ENCODE results near the gene APOBEC2. TPM values are rescaled to one million over a fixed set of nuclear protein-coding genes. Genes with fewer than 3 reads are reported as not detected.
"Not testable (repeated sequence)": the region's sequence is repeated elsewhere in the genome, so short reads cannot be mapped to it uniquely, and the experiment has no call there.

APOBEC2 gene
- total RNA-seq, 1 experiment from 2014 or later = not detected

- Histone ChIP-seq H3K79me2 (ENCODE audit: insufficient read depth, low read length) (no peaks in the 10 kb centered on the region), H3K4me3 (replicated peaks in 1 of 2; ENCODE audit: low read depth in 1 of 2, low read length in 2 of 2) (no peak overlapping the region)
These were observed 38.2 kb upstream of the APOBEC2 start for GRCh38 chr6:41014780-41015179.

GRCh38 chr6:41015860-41016259, 37.1 kb upstream of the APOBEC2 start:
- H3K27me3 ChIP-seq (ENCODE audit: insufficient read depth, low read length); H4K20me1 ChIP-seq (ENCODE audit: insufficient read depth); CTCF ChIA-PET; H3K9me2 ChIP-seq (ENCODE audit: insufficient read depth); H3K4me1 ChIP-seq (ENCODE audit: control insufficient read depth in 1 of 2, insufficient read depth in 2 of 2, low read length in 2 of 2); H3K27ac ChIP-seq (ENCODE audit: low read depth, low read length); H3K4me2 ChIP-seq (ENCODE audit: low read length); BruUV-seq (replicated peaks); H2AFZ ChIP-seq (ENCODE audit: low read depth, low read length, poor library complexity, severe bottlenecking); RAD21 ChIA-PET (ENCODE audit: low non-redundant PET in 1 of 2, low total read pairs in 2 of 2, uncharacterized antibody in 2 of 2, unreplicated experiment in 2 of 2); H3K79me2 ChIP-seq (ENCODE audit: insufficient read depth, low read length); H3K4me3 ChIP-seq (replicated peaks in 1 of 2; ENCODE audit: low read depth in 1 of 2, low read length in 2 of 2); H3K9ac ChIP-seq (ENCODE audit: low read length); POLR2A ChIA-PET; ATAC-seq; H3K36me3 ChIP-seq (ENCODE audit: control insufficient read depth in 1 of 2, insufficient read depth in 2 of 2, low read length in 2 of 2); intact Hi-C loops (cut with micrococcal nuclease); DNase-seq (ENCODE audit: low read depth, low spot score); H3K9me3 ChIP-seq (ENCODE audit: control insufficient read depth in 1 of 2, insufficient read depth in 1 of 2, low read depth in 1 of 2, low read length in 2 of 2): not testable (repeated sequence)

More at GRCh38 chr6:41014780-41015179, 38.2 kb upstream of the APOBEC2 start:
- H3K27me3 ChIP-seq (ENCODE audit: insufficient read depth, low read length) = no peaks in the 10 kb centered on the region
- no peaks in the 10 kb centered on the region for H4K20me1 ChIP-seq (ENCODE audit: insufficient read depth)
- no peak overlapping the region for H2AFZ ChIP-seq (ENCODE audit: low read depth, low read length, poor library complexity, severe bottlenecking)
- no peak for DNase-seq (ENCODE audit: low read depth, low spot score)
- POLR2A ChIA-PET = no interaction called here
- intact Hi-C loops (cut with micrococcal nuclease) = no loop called here
- H3K9me2 ChIP-seq (ENCODE audit: insufficient read depth) = no peaks in the 10 kb centered on the region
- CTCF ChIA-PET = interaction anchor here (1.0 kb wide), 1 partner anchor 10 kb away, joined by 3 read pairs; no protein-coding TSS in a partner anchor
- TF ChIP-seq CTCF (IDR thresholded peaks at IDR 0.05 in 2 of 3, conservative IDR thresholded peaks at IDR 0.05 in 1 of 3; ENCODE audit: borderline replicate concordance in 1 of 3, insufficient read depth in 1 of 3, low read depth in 2 of 3, low read length in 2 of 3) = no peak
- TF ChIP-seq TCF7L2 (IDR thresholded peaks at IDR 0.05; ENCODE audit: borderline replicate concordance, extremely low read depth, insufficient read depth, insufficient read length) = no peak
- no peak for TF ChIP-seq ZFX (IDR thresholded peaks at IDR 0.05)
- no peak for TF ChIP-seq FOSL1 (IDR thresholded peaks at IDR 0.05; ENCODE audit: low read depth)
- TF ChIP-seq ZNF274 (IDR thresholded peaks at IDR 0.05; ENCODE audit: low read depth, low read length) = no peak
- no peak for TF ChIP-seq JUND (IDR thresholded peaks at IDR 0.05)
- TF ChIP-seq RAD21 (IDR thresholded peaks at IDR 0.05; ENCODE audit: low read depth) = no peak
- TF ChIP-seq EZH2phosphoT487 (IDR thresholded peaks at IDR 0.05; ENCODE audit: borderline replicate concordance) = no peak
- TF ChIP-seq REST (IDR thresholded peaks at IDR 0.05; ENCODE audit: low read depth) = no peak
- TF ChIP-seq EGR1 (IDR thresholded peaks at IDR 0.05; ENCODE audit: low read depth) = no peak
- no peak for TF ChIP-seq SIN3A (IDR thresholded peaks at IDR 0.05; ENCODE audit: low read depth)
- no peak for TF ChIP-seq YY1 (IDR thresholded peaks at IDR 0.05; ENCODE audit: extremely low read depth, insufficient replicate concordance, low read depth, low read length)
- no peak for TF ChIP-seq POLR2A (IDR thresholded peaks at IDR 0.05; ENCODE audit: borderline replicate concordance, extremely low read depth, insufficient read depth, insufficient read length)
- H3K4me1 ChIP-seq (ENCODE audit: control insufficient read depth in 1 of 2, insufficient read depth in 2 of 2, low read length in 2 of 2) = no peaks in the 10 kb centered on the region
- H3K9ac ChIP-seq (ENCODE audit: low read length) = no peak overlapping the region
- no peak for ATAC-seq
- no peaks in the 10 kb centered on the region for H3K36me3 ChIP-seq (ENCODE audit: control insufficient read depth in 1 of 2, insufficient read depth in 2 of 2, low read length in 2 of 2)
- no TSS peak for BruUV-seq (replicated peaks)
- no peak overlapping the region for H3K27ac ChIP-seq (ENCODE audit: low read depth, low read length)
- RAD21 ChIA-PET (ENCODE audit: low non-redundant PET in 1 of 2, low total read pairs in 2 of 2, uncharacterized antibody in 2 of 2, unreplicated experiment in 2 of 2) = no interaction called here
- H3K9me3 ChIP-seq (ENCODE audit: control insufficient read depth in 1 of 2, insufficient read depth in 1 of 2, low read depth in 1 of 2, low read length in 2 of 2) = no peaks in the 10 kb centered on the region
- no peak overlapping the region for H3K4me2 ChIP-seq (ENCODE audit: low read length)
